ENCODE data around the gene BGN.
A peak's percentile ranks its signal among the peaks of the same experiment; 100 is the strongest.

BGN gene

DNA sequence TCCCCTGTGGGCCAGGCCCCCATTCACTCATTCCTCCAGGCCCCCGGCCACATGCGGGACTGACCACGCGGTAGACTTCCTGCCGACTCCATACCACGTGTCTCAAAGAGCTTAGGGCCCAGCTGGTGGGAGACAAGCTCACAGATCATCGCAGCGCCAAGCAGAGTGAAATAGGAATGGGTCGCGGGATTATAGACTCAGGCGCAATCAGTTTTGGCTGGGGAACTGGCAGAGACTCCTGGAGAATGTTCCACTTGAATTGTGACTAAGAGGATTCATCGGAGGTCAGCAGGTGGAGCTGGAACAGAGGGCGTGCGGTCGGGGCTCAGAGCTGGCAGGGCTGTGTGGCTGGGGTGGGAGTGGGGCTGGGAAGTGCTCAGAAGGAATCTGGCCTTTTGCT, 38.3 kb downstream of the BGN start:
- DNase-seq = no peak

DNA sequence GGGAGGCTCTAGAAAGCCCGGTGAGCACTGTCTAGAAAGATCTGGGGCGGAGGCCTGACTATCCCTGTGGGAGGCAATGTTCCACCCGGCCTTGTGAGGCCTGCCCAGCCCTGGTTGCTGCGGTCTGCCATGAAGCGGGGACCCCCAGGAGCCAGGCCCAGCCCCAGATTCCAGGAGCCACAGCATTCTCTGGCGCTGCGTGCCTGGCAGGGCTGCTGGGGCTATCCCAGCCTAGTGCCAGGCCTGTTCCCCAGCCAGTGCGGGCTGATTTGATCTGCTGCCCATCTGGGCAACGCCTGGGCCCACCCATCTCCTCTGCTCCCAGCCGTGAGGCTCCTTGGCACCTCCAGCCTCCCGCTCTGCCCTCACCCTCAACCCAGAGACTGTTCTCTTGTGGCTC, 42.3 kb downstream of the BGN start:
- no peak for DNase-seq

DNA sequence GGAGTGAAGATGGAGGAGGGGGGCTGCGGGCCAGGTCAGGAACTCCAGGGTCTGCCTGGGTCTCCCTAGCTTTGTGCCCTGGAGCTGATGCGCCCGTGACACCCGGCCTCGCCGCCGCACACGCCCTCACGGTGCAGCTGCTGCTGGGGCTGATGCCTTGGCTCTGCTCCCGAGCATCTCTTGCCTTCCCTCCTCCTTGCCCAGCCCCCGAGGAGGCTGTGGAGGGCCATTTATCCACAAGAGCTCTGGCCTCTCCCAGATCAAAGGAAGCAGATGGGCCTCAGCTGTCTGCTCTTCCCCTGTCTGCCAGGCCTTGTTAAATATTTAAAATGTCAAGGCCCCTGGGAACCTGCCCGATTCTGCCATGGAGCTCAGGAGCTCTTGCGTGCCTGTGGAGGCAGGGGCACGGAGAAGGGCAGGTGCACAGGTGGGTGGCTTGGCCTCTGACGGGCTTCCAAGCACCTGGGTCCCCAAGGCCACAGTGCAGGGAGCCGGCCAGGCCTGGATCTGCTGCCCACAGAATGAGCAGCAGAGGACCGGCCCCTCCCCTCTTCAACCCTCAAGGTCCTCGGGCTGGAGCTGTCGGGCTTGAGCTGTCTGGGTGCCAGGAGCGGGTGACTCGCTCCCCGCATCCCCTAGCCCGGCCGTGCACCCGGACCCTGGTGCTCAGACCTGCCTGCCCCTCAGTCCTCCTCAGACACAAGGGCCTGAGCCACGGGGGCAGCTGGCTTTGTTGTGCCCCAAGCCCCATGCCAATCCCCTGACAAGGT, 42.9 kb downstream of the BGN start:
- DNase-seq = no peak

DNA sequence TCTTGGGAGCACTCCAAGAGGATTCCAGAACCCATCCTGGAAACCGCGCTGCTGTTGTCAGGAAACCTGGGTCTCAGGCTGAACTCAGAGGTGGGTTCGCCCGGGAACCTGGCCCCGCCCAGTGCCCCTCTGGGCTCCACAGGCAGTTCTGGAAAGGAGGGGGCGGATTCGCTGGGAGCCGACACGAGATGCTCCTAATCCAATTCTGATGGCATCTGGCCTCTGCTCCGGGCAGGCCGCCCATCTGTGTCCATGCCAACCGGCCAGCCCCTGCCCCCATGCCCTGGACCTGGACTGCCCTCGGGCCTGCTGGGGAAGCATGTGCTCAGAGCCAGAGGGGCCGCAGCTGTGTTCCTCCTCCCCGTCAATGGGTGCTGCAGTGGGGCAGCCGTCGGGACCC, 43.6 kb downstream of the BGN start:
- no peak for DNase-seq

DNA sequence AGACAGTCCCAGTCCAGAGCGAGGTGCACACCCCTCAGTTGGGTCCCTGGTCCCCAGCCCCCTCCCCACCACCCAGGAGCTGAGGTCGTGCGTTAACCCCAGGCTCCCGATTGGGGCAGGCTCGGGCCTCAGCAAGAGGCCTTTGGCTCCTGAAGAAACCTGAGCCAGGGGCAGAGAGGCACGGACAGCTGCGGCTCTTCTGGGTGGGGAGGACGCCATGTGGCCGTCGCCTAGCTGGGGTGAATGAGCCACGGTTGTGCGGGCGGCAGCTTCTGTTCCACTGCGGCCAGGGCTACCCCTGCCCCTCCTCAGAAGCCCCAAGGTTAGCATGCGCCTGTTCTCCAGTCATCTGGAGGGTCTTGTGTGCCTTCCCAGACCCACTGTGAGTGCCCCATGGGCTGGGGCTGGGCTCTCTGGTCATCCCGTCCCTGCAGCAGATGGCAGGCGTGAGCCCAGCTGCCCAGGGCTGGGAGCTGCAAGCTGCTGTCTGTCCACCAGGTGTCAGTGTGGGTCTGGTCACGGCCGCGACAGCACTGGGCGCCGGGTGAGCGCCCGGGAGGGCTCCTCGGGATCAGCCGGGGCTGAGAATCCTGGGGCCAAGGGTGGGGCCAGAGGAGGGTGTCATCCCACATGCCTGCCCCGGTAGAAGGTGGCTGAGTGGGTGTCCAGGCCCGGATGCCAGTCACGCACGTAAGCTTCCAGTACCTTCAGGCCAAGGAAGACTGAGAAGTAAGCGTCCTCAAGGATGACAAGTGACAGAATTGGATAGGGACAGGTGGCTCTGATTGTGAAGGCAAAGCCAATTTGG, 44.6 kb downstream of the BGN start:
- peak; percentile 9 to 47 (median 33) for DNase-seq

DNA sequence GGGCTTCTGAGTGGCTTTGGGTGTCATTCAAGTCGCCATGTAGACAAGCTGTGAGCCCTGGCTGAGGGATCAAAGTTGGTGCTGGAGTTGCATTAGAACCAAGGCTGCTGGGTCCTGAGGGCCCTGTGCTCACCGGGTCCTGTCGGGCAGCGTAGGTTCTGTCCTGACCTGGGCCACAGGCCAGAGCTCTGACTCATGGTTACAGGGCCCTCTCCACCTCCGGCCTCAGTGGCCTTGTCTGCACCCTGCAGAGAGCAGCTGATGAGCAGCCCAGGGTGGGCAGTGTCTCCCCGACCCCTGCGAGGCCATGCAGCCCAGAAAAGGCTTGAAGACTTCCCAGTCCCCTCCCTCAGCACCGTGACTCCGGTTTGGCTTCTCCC, 45.2 kb downstream of the BGN start:
- DNase-seq = no peak

DNA sequence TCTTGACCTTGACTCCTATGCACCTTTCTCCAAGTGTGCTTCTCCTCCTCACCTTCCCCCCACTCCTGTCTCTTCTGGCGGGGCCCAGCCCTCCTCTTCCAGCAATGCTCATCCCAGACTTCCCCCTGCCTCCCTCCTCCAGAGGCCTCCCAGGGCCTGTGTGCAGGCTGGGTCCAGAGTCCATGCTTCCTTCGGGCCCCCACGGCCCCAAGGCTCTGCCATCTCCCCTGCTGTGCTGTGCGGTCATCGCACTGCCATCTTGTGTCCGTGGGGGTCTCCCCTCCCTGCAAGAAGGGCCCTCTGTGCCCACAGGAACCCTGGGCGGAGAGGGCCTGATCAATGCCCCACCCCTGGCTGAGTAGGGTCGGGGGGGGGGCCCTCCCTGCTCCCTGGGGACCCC, 49.9 kb downstream of the BGN start:
- DNase-seq = no peak

DNA sequence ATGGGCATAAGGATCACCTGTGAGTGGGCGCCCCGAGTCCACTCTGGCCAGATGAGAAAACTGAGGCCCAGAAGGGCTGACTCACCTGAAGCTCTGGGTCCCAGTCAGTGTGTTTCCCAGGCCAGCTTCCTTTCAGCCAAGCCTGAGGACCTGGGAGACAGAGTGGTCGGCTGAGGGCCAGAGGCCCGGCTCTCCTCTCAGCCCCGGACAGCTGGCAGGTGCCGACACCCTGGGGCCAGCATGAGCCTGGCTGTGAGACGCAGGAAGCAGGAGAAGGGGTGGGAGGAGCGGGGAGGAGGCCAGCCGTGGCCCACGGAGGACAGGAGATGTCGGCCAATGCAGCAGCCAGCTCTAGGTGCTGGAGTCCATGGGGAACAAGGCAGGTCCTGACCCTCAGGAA, 51.6 kb downstream of the BGN start:
- no peak for DNase-seq

DNA sequence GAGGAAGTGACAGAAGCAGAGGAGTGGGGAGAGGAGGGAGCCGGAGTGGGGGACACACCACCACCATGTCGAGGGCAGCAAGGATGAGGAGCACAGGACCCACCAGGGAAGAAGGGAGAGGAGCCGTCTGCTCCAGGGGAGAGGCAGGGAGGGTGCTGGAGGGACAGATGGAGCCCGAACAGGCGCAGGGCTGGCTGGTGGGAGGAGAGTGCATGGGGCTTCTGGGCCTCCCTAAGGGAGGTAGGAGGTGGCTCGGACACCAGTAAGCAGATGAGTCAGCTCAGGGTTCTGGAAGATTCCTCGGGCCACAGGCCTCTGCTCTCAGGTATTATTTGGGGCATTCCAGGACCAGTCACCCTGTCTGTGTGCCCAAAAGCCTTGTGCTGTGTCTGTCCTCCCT, 52.4 kb downstream of the BGN start:
- no peak for DNase-seq

DNA sequence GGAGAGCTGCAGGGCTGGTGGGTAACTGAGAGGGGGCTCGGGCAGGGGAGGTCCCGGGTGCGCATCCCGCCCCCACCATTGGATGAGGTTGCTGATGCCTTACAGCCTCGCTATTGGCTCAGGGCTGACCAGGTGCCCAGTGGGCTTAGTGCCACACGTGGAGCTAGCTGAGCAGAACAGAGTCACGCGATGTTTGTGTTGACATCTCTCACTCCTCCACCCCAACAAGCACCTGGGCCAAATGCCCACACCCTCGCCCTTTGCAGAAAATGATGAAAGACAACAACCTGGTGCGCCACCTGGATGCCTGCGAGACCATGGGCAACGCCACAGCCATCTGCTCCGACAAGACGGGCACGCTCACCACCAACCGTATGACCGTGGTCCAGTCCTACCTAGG, 54.5 kb downstream of the BGN start:
- no peak for DNase-seq

DNA sequence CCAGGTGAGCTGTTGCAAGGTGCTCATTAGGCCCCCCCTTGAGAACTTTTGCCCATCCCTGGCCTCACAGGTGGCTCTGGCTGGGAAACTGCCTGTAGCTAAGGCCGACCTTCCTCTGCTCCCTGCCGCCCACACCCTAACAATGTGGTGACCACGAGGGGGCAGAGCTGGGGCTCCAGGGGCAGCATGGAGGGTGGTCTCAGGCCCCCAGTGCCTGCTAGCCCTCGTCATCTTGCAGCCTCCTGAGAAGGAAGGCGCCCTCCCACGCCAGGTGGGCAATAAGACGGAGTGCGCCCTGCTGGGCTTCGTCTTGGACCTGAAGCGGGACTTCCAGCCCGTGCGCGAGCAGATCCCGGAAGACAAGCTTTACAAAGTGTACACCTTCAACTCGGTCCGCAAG, 55.0 kb downstream of the BGN start:
- no peak for DNase-seq

DNA sequence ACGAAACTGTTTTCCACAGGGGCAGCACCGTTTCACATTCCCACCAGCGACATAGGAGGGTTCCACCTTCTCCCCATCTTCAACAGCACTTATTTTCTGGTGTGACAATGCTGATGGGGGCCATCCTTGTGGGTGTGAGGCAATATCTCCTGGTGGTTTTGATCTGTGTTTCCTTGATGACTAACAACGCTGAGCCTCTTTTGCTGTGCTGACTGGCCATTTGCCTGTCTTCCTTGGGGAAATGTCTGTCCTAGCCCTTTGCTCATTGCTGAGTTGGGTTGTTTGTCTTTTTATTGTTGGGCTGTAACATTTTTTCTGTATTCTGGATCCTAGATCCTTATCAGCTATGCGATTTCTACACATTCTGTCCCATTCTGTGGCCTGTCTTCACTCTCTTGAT, 56.4 kb downstream of the BGN start:
- DNase-seq = no peak

DNA sequence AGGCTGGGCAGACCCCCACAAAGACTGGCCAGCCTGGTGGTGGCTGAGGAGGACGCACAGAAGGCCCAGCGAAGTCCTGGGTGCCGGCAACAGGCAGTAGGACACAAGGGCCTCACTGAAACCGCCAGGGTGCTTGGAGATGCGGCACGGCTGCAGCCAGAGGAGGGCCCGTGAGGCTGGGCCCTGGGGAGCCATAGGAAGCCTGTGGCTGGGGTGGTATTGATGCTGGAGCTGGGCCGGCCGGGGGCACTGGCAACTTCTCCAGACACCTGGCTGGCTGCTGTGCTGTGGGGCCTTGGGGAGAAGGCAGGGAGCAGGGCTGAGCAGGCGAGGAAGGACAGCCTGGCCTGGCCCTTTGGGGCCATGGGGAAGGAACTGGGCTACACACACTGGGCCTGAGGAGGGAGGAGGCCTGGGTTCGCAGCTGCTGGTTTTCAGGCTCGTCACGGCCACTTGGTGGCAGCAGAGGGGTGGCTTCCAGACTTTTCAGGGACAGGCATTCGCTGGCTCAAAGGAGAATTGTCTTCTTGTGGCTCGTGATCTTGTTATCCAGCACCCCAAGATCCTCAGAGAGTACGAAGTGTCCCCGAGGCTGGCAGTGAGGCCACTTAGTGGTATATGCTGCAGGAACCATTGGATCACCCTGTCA, 59.9 kb downstream of the BGN start:
- DNase-seq = peak; percentile 15 to 52 (median 35)

DNA sequence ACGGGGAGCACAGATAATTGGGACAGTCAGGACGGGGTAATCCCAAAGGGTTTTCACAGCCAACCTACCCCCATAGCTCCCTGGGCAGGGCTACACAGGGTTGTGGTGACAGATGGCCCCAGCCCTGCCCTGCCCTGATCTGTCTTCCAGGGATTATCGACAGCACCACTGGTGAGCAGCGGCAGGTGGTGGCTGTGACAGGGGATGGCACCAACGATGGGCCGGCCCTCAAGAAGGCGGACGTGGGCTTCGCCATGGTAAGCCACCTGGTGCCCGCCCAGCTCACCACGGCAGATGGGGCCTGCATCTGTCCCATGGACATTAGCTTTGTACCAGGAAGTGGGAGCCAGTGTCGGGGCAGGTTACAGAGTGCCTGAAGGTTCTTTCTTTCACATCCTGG, 62.0 kb downstream of the BGN start:
- no peak for DNase-seq

DNA sequence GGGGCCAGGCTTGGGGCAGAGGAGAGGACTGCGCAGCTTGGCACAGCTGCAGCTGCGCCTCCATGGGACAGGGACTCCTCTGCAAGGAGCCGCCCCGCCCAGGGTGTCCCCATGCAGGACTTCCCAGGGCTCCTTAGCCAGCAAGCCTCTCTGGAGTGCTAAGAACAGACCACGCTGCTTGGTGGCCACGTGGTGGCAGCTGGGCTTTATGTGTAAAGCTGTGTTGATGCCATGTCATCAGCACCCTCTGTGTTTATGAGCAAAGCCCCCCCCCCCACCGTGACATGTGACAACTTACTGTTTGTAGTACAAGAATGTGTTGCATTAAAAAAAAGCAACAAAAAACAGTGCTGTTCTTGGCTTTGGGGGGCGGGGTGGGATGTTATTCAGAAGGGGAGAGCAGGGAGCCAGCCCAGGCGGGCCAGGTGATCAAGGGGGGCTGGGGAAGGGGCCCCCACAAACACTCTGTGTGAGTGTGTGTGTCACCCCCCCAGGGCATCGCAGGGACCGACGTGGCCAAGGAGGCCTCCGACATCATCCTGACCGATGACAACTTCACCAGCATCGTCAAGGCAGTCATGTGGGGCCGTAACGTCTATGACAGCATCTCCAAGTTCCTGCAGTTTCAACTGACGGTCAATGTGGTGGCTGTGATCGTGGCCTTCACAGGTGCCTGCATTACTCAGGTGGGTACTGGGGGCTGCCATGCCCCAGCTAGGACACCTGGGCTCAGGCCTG, 63.0 kb downstream of the BGN start:
- DNase-seq = no peak

All from T-helper 1 cell (primary cell).